PC-3 (cell line): ENCODE data around the gene UBAC1.

Experiments
- EZH2phosphoT487 ChIP-seq: fragments of 300-600 bp; sonication (generic); IDR thresholded peaks from 2 replicates; pipeline ENCODE4 v1.6.1; 2018; ENCODE audit warnings: mild to moderate bottlenecking, antibody characterized with exemption, low read length, borderline replicate concordance
- TF ChIP-seq, protein P1 (sequence below): fragments of 300-600 bp; sonication (generic); conservative IDR thresholded peaks from 2 replicates; pipeline ENCODE4 v1.5.1; 2017; ENCODE audit warnings: antibody characterized with exemption, low read depth, mild to moderate bottlenecking, low read length

DNA sequence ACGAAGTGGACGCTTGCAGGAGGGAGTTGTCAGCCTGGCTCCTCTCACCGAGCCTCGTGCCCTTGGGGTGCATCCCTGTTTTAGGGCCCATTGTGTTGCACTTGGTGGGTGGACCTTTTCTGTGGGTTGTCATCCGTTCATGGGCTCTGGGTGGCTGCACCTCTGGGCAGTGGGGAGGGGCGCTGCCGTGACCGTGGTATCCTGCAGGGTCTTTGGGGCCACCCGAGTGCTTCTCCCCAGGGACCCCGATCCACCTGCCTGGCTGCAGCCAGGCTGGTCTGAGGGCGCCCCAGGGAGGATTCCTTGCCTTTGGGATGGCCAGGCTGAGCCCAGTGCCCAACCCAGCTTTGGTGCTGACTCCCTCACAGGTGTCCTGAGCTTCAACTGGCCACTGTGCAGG lies 41.0 kb upstream of the UBAC1 start:
- TF ChIP-seq, protein P1, sequence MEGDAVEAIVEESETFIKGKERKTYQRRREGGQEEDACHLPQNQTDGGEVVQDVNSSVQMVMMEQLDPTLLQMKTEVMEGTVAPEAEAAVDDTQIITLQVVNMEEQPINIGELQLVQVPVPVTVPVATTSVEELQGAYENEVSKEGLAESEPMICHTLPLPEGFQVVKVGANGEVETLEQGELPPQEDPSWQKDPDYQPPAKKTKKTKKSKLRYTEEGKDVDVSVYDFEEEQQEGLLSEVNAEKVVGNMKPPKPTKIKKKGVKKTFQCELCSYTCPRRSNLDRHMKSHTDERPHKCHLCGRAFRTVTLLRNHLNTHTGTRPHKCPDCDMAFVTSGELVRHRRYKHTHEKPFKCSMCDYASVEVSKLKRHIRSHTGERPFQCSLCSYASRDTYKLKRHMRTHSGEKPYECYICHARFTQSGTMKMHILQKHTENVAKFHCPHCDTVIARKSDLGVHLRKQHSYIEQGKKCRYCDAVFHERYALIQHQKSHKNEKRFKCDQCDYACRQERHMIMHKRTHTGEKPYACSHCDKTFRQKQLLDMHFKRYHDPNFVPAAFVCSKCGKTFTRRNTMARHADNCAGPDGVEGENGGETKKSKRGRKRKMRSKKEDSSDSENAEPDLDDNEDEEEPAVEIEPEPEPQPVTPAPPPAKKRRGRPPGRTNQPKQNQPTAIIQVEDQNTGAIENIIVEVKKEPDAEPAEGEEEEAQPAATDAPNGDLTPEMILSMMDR = no peak
- no peak for TF ChIP-seq EZH2phosphoT487
